Breast epithelium (tissue), 3 donors: ENCODE measurements around the gene RHOC.

Experiments used
- CTCF ChIP-seq, 3 donors: fragments of 450-650 bp; IDR thresholded peaks; one replicate each; pipeline ENCODE4 v1.5.1; 2016 to 2017; ENCODE audit warnings: antibody characterized with exemption in 3 of 3, mild to moderate bottlenecking in 3 of 3, moderate library complexity in 3 of 3
- POLR2A ChIP-seq: fragments of 450-650 bp; IDR thresholded peaks from one replicate; pipeline ENCODE4 v1.6.1; 2016; ENCODE audit warnings: antibody characterized with exemption, mild to moderate bottlenecking, moderate library complexity

- TF ChIP-seq CTCF (IDR thresholded peaks at IDR 0.05) (no peak), POLR2A (no peak)
These were observed 34.1 kb downstream of the RHOC start for GRCh38 chr1:112672842-112673241.
